Activated CD4-positive, alpha-beta T cell treated with anti-CD3 and anti-CD28 coated beads, Interleukin-2, amount 10 ng/mL, durations not matched to agents 7 days and 5 days (primary cell): Measurements from ENCODE around the gene GJA5. TPM values are rescaled to one million over a fixed set of nuclear protein-coding genes. Genes with fewer than 3 reads are reported as not detected.

Experiments used
- CTCF ChIA-PET: fragments of 350-600 bp; sonication (Branson Sonifier 250); formaldehyde crosslinking; loops from one replicate; lab custom pipeline; 2021; ENCODE audit warnings: antibody characterized with exemption; lab: Charles Lee
- POLR2A ChIA-PET: fragments of 350-600 bp; sonication (Branson Sonifier 250); formaldehyde crosslinking; loops from one replicate; lab custom pipeline; 2021; ENCODE audit warnings: antibody characterized with exemption; lab: Charles Lee
- DNase-seq: peaks from one replicate; pipeline ENCODE4 v3.0.0-alpha.2; 2020
- H3K27ac Mint-ChIP-seq: one replicate; pipeline ENCODE4 v1.8.0; 2021; ENCODE audit warnings: mild to moderate bottlenecking, moderate library complexity, mixed read lengths
- H3K27me3 Mint-ChIP-seq: one replicate; pipeline ENCODE4 v1.8.0; 2021; ENCODE audit warnings: mixed read lengths
- H3K36me3 Mint-ChIP-seq: one replicate; pipeline ENCODE4 v1.8.0; 2021; ENCODE audit warnings: low read depth, mixed read lengths
- H3K4me1 Mint-ChIP-seq: one replicate; pipeline ENCODE4 v1.8.0; 2021; ENCODE audit warnings: mixed read lengths
- H3K4me3 Mint-ChIP-seq: one replicate; pipeline ENCODE4 v1.8.0; 2021; ENCODE audit warnings: mild to moderate bottlenecking, moderate library complexity, mixed read lengths
- H3K9me3 Mint-ChIP-seq: one replicate; pipeline ENCODE4 v1.8.0; 2021; ENCODE audit warnings: mixed read lengths
- total RNA-seq, 2 experiments: library from RNA; stranded (reverse); gene quantifications; one replicate each; pipeline ENCODE4 v1.2.3, GENCODE V29; 2021

GJA5 gene
- total RNA-seq, 2 experiments from 2014 or later: not detected

- H3K9me3 Mint-ChIP-seq: peaks cover 3% of the 10 kb centered on the region
- H3K36me3 Mint-ChIP-seq: no peaks in the 10 kb centered on the region
- POLR2A ChIA-PET: no interaction called here
- CTCF ChIA-PET: interaction anchor here (1.1 to 1.4 kb wide), 2 partner anchors 40 to 163 kb away, joined by 3 to 5 read pairs; no protein-coding TSS in a partner anchor
- no peak overlapping the region for H3K4me3 Mint-ChIP-seq
- no peak for DNase-seq
- H3K27ac Mint-ChIP-seq: no peak overlapping the region
- peaks cover 8% of the 10 kb centered on the region for H3K4me1 Mint-ChIP-seq
- H3K27me3 Mint-ChIP-seq: peaks cover 22% of the 10 kb centered on the region
Measured at GRCh38 chr1:147719029-147719698, 41.2 kb downstream of the GJA5 start.

GRCh38 chr1:147717706-147718097 is 42.7 kb downstream of the GJA5 start:
- POLR2A ChIA-PET: no interaction called here
- Mint-ChIP-seq H3K27me3 (peaks cover 20% of the 10 kb centered on the region), H3K4me1 (peaks cover 8% of the 10 kb centered on the region), H3K36me3 (no peaks in the 10 kb centered on the region), H3K27ac (no peak overlapping the region), H3K4me3 (no peak overlapping the region), H3K9me3 (peaks cover 3% of the 10 kb centered on the region)
- no peak for DNase-seq
- CTCF ChIA-PET: no interaction called here

- no peaks in the 10 kb centered on the region for H3K36me3 Mint-ChIP-seq
- peaks cover 3% of the 10 kb centered on the region for H3K9me3 Mint-ChIP-seq
- ChIA-PET CTCF (interaction anchor here (0.6 kb wide), 1 partner anchor 445 kb away, joined by 3 read pairs; no protein-coding TSS in a partner anchor), POLR2A (no interaction called here)
- H3K27me3 Mint-ChIP-seq: peaks cover 19% of the 10 kb centered on the region
- H3K4me1 Mint-ChIP-seq: peaks cover 8% of the 10 kb centered on the region
- no peak overlapping the region for H3K27ac Mint-ChIP-seq
- H3K4me3 Mint-ChIP-seq: no peak overlapping the region
- DNase-seq: no peak
Measured at GRCh38 chr1:147717051-147717705, 43.2 kb downstream of the GJA5 start.

GRCh38 chr1:147712605-147713004 is 47.8 kb downstream of the GJA5 start:
- H3K4me1 Mint-ChIP-seq: peaks cover 4% of the 10 kb centered on the region
- H3K27ac Mint-ChIP-seq: no peak overlapping the region
- ChIA-PET CTCF (interaction anchor here (0.8 kb wide), 1 partner anchor 11 kb away, joined by 3 read pairs; no protein-coding TSS in a partner anchor), POLR2A (no interaction called here)
- H3K4me3 Mint-ChIP-seq: no peak overlapping the region
- H3K9me3 Mint-ChIP-seq: no peaks in the 10 kb centered on the region
- no peaks in the 10 kb centered on the region for H3K36me3 Mint-ChIP-seq
- H3K27me3 Mint-ChIP-seq: peaks cover 37% of the 10 kb centered on the region
- no peak for DNase-seq

Other genes with a start within 250 kb of the GJA5 start
- 10 to 100 TPM; 21.1 to 22.8 TPM for gene BCL9, start 219.1 kb downstream of the GJA5 start, total RNA-seq
- gene ACP6, start 90.1 kb downstream of the GJA5 start, total RNA-seq: 10 to 100 TPM; 10.5 to 10.8 TPM
- gene GJA8, start 142.2 kb upstream of the GJA5 start, total RNA-seq: not detected
- 10 to 100 TPM; 23.2 to 25.8 TPM for gene GPR89B, start 167.8 kb upstream of the GJA5 start, total RNA-seq